Bone marrow (tissue), 2 donors: ENCODE results near the gene DNAL4.

Source experiments
- DNase-seq, 2 donors: peaks; one replicate each; lab custom pipeline; 2025; lab: John Stamatoyannopoulos, UW

Gene DNAL4

DNA sequence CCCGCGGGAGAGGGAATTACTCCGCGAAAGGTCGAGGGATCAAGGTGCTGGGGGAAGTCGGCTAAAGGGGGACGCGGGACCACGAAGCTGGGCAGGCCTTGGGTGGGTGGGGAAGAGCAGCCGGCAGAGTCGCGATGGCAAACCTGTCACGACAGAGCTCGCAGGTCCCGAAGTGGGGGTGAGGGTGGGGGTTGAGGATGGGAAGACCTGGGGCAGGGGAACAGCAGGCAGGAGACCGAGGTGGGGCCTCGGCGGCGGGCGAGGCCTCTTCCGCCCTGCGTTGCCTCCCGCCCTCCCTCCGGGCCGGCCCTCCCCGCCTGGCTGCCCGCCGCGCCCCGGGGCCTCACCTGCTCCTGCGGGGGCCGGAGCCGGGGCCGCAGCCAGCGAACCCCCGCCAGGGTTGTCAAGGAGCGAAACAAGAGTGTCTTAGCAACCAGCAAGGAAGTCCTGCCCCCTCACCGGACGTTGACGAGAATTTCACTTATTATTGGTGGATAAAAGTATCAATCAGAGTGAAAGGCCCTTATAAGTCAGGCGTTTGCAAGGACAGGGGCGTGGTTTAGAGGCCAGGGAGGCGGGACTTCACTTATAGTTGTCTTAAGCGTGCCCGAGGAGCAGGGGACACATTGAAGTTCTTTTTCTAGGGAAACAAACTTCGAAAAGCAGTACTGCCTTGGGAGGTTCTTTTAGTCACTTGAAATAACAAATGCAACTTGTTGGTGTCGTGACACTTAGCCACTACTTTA lies at the start of gene DNAL4:
TSS of gene DNAL4 (minus strand) at position 423 of the 746 bp plus-strand sequence. CDS start 11,412 bp downstream, outside the sequence.
- peak; percentile 59 to 98 for DNase-seq

GRCh38 chr22:38843201-38843656 lies 49.3 kb upstream of the DNAL4 start:
- DNase-seq = peak in 1 of 2 donors; percentile 5

GRCh38 chr22:38842512-38843200 lies 48.7 kb upstream of the DNAL4 start:
- DNase-seq = no peak

DNA sequence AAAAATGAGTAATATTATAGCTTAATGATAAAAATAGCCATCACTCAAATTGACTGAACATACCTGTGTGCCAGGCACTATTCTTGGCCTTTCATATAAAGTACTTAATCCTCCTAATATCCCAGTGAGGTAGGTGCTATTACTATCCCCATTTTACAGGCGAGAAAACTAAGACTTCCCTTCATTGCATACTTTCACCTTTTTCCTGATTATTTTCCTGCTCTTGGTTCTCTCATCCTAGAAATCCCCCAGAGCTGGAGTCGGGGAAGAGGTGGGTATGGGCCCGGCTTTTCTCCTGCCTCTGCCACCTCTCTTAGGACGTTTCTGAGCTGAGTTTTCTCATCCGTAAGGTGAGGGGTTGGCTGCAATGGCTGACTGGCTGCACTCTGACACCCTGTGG lies 47.7 kb upstream of the DNAL4 start:
- DNase-seq = no peak

- DNase-seq = no peak
These were observed 47.3 kb upstream of the DNAL4 start for GRCh38 chr22:38841211-38841610.

GRCh38 chr22:38840129-38840528 lies 46.2 kb upstream of the DNAL4 start:
- DNase-seq = no peak

DNA sequence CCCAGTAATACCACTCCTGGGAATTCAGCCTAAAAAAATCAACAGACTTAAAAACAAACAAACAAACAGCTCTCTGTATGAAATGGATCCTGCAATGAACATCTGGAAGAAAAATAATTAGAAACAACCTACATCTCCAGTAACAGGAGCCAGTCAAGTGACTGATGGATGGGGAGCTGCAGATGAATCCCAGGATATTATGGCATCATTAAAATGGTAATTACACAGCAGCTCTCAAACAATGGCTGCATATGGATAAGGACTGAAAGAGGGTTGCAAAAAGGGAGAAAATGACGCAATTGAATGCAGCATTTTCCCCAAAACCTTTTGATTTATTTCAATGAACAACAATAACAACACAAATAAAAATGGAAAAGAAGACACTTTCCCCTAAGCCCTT lies 45.7 kb upstream of the DNAL4 start:
- no peak for DNase-seq

GRCh38 chr22:38837414-38837928 lies 43.5 kb upstream of the DNAL4 start:
- no peak for DNase-seq

GRCh38 chr22:38835888-38836301 lies 42.0 kb upstream of the DNAL4 start:
- DNase-seq = no peak

DNA sequence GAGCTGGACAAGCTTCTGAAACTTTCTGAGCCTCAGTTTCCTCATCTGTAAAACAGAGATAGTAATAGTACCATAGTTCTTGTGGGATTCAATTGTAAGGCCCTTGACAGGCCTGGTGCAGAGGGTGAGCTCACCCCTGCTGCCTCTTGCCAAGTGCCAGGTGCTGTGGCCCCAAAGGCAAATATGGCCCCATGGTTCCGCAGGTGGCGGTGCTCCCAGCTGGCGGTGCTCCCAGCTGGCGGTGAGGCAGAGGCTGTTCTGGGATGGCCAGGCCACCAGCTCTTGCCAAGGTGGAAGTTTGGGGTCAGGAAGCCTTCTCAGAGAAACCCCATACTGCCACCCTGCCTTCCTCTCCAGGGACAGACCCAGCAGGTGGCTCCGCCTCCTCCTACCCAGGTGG lies 41.0 kb upstream of the DNAL4 start:
- DNase-seq = no peak

GRCh38 chr22:38834215-38834953 lies 40.4 kb upstream of the DNAL4 start:
- DNase-seq = no peak

DNA sequence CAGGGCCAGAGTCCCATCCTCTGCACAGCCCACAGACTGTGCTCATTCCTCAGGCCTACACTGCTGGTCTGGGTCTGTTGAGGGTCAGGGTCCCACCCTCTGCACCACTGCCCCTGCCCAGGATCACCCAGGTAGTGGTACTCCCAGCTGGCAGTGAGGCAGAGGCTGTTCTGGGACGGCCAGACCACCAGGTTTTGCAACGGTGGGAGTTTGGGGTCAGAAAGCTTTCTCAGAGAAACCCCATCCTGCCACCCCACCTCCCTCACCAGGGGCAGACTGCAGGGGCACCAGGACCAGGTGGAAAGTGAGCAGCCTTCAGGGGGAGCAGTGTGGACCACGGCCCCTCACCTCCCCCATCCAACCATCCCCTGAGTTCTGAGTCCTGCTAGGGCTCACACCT lies 39.1 kb upstream of the DNAL4 start:
- DNase-seq = no peak

GRCh38 chr22:38832005-38832978 lies 38.3 kb upstream of the DNAL4 start:
- no peak for DNase-seq

GRCh38 chr22:38831166-38831945 lies 37.4 kb upstream of the DNAL4 start:
- DNase-seq = no peak

GRCh38 chr22:38830845-38831108 lies 36.8 kb upstream of the DNAL4 start:
- DNase-seq = no peak

DNA sequence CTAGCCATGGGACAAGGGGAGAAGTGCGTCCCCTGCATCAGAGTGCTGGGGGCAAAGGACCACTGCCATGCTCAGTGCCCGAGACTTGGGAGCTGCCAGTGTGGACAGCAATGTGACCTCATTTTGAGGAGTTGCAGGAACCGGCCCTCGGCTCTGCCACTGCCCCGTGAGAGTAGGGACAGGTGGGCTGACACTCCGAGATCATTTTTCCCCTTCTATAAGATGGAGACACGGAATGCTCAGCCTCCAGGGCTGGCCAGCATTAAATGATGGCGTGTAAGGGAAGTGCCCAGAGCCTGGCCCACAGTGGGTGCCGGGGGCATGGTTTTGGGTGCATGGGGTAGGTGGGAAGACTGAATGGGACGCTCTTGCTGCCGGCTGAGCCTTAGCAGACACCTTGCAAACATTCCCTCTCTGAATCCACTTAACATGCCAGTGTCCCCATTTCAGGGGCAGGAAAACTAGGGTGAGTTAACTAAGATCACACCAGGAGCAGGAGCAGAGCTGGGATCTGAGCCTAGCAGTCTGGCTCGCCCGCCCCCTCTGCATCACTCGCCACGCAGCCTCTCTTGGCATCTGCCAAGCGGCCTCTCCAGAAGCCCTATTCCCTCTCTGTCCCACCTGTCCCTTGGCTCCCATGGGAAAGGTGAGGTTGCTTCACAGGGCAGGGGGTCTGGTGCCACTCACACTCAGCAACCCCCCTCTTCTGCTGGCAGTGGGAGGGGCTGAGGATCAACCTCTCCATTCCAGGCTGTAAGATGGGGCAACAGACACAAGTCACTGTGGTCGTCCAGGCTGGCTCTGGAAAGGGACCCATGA lies 36.3 kb upstream of the DNAL4 start:
- DNase-seq = no peak

DNA sequence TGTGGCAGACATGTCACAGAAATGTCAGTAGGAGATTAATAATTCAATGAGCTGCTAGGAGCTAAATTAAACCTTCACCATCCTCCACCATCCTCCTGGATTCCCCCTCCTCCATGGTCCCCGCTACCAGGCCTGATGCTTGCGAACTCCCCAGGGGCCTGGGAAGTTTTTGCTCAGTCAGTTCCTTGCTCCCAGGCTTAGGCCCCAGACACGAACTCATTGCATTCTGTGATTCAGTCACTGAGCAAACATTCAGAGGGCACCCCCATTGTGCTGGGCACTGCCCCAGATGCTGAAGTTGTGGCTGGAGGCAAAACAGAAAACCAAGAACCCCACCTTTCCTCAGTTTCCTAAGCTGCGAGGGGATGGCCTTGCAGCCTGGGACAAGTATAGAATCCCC lies 35.5 kb upstream of the DNAL4 start:
- DNase-seq = no peak

DNA sequence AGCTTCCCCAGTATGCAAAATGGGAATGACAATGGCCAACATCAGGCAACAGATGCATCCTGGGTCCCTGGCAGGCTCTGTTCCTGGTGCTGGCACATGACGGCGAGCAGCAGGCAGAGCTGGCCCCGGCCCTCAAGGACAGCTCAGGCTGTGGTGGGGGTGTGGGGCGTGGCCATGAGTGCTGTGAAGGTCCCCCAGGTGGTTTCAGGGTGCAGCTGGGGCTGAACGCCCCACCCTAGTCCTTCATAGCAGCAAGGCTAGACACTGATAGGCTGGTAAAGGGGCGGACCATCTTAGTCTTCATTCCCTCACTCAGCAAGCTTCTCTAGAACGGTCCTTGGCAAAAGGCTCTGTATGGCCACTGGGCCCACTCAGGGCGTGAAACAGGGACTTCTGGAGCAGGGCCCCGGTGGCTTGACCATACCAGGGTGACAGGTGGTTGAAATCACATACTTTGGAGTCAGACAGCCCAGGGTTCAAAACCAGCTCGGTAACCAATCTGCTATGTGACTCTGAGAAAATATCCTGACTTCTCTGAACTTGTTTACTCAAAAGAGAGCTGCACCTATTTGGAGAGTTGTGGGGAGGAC lies 34.8 kb upstream of the DNAL4 start:
- no peak for DNase-seq

DNA sequence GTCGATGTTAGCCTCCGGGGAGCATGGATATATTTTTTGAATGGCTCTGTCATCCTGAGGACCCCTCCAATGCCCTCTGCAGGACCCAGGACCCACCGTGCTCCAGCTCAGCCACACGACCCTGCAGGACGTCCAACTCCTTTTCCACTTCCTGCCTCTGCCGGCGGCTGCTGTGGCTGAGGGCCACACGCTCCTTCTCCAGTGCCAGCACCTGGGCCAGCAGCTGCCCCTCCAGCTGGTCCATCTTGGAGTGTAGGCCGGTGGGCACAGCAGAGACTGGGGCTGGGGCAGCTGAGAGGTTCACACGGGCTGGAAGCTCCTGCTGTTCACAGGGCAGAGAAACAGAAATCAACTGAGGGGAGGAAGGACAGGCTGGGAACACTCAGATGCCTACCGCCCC lies 34.2 kb upstream of the DNAL4 start:
- DNase-seq = no peak

DNA sequence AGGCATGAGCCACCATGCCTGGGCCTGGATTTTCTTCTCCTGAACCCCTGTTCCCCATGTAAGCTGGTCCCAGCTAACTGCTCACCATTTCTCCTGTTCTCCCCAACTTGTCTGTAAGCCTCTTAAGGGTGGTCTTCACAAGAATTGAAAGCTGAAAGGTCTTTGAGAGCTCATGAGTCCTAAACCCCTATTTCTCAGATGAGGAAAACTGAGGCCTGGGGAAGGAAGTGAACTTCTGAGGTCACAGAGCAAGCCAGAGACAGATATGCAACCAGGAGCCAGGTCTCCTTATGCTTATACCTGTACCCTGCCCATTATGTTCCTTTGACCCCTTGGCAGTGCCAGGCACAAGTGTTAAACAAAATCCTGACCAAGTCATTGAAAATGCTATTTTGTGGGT lies 33.6 kb upstream of the DNAL4 start:
- no peak for DNase-seq
